Measurements from ENCODE around the gene SLC27A2.

- TF ChIP-seq ZFX (IDR thresholded peaks at IDR 0.05; ENCODE audit: borderline replicate concordance) (no peak), CTCF (IDR thresholded peaks at IDR 0.05) (no peak)
These were observed 4.1 kb downstream of the SLC27A2 start for GRCh38 chr15:50186090-50186489.

Measured in 22Rv1 (cell line).